Liver (tissue), 9 donors: ENCODE measurements around the gene TRIM8. TPM values are rescaled to one million over a fixed set of nuclear protein-coding genes. Genes with fewer than 3 reads are reported as not detected.

Experiments
- DNase-seq: peaks from one replicate; pipeline ENCODE4 v3.0.0-alpha.2; 2017; ENCODE audit warnings: low spot score
- H3K27ac ChIP-seq, 2 donors: one replicate each; pipeline ENCODE4 v1.7.0; 2013; ENCODE audit warnings: inconsistent platforms in 2 of 2, low read length in 2 of 2, control low read depth in 1 of 2, low read depth in 1 of 2, mild to moderate bottlenecking in 1 of 2
- H3K27me3 ChIP-seq, 4 donors: one replicate each; pipeline versions ENCODE4 v1.6.1 to v1.7.0; 2013; ENCODE audit warnings: low read length in 3 of 4, inconsistent platforms in 1 of 4, mild to moderate bottlenecking in 1 of 4, moderate library complexity in 1 of 4; ENCODE audit not compliant: control insufficient read depth in 4 of 4, insufficient read depth in 4 of 4
- H3K36me3 ChIP-seq, 4 donors: one replicate each; pipeline versions ENCODE4 v1.6.1 to v1.7.0; 2013; ENCODE audit warnings: low read length in 3 of 4, mild to moderate bottlenecking in 3 of 4, low read depth in 1 of 4, moderate library complexity in 1 of 4; ENCODE audit not compliant: control insufficient read depth in 4 of 4, insufficient read depth in 3 of 4
- H3K4me1 ChIP-seq, 4 donors: one replicate each; pipeline versions ENCODE4 v1.6.1 to v1.7.0; 2013; ENCODE audit warnings: low read length in 3 of 4, mild to moderate bottlenecking in 3 of 4, moderate library complexity in 1 of 4; ENCODE audit not compliant: control insufficient read depth in 4 of 4, insufficient read depth in 4 of 4
- H3K4me3 ChIP-seq, 3 donors: one replicate each; pipeline versions ENCODE4 v1.6.1 to v1.7.0; 2013; ENCODE audit warnings: low read length in 3 of 3, control low read depth in 1 of 3, low read depth in 1 of 3, mild to moderate bottlenecking in 1 of 3
- H3K9ac ChIP-seq, 2 donors: one replicate each; pipeline ENCODE4 v1.7.0; 2013; ENCODE audit warnings: low read length in 2 of 2, mild to moderate bottlenecking in 2 of 2, moderate library complexity in 2 of 2, control low read depth in 1 of 2, low read depth in 1 of 2
- H3K9me3 ChIP-seq, 4 donors: one replicate each; pipeline versions ENCODE4 v1.6.1 to v1.7.0; 2013; ENCODE audit warnings: low read length in 3 of 4; ENCODE audit not compliant: control insufficient read depth in 4 of 4
- EGR1 ChIP-seq, 2 donors: IDR thresholded peaks; 2 replicates each; pipeline ENCODE4 v1.6.1; 2016 to 2018; ENCODE audit warnings: antibody characterized with exemption in 2 of 2, low read depth in 2 of 2
- FOXA1 ChIP-seq: IDR thresholded peaks from 2 replicates; pipeline ENCODE4 v1.6.1; 2016; ENCODE audit warnings: antibody characterized with exemption
- GABPA ChIP-seq, 2 donors: IDR thresholded peaks in 1 of 2; conservative IDR thresholded peaks in 1 of 2; 2 replicates each; pipeline ENCODE4 v1.6.1; 2016; ENCODE audit warnings: antibody characterized with exemption in 2 of 2, mild to moderate bottlenecking in 1 of 2, moderate library complexity in 1 of 2
- HNF4A ChIP-seq, 2 donors: conservative IDR thresholded peaks; 2 replicates each; pipeline ENCODE4 v1.6.1; 2016; ENCODE audit warnings: antibody characterized with exemption in 2 of 2, mild to moderate bottlenecking in 2 of 2
- JUND ChIP-seq, 2 donors: IDR thresholded peaks; 2 replicates each; pipeline ENCODE4 v1.6.1; 2016; ENCODE audit warnings: antibody characterized with exemption in 2 of 2
- NR2F2 ChIP-seq: IDR thresholded peaks from 2 replicates; pipeline ENCODE4 v1.6.1; 2016; ENCODE audit warnings: antibody characterized with exemption
- RAD21 ChIP-seq, 2 donors: IDR thresholded peaks; 2 replicates each; pipeline ENCODE4 v1.6.1; 2016; ENCODE audit warnings: antibody characterized with exemption in 2 of 2, mild to moderate bottlenecking in 2 of 2
- RXRA ChIP-seq, 2 donors: IDR thresholded peaks; 2 replicates each; pipeline ENCODE4 v1.6.1; 2017 to 2018; ENCODE audit warnings: antibody characterized with exemption in 2 of 2, mild to moderate bottlenecking in 1 of 2
- SP1 ChIP-seq: IDR thresholded peaks from 2 replicates; pipeline ENCODE4 v1.6.1; 2018; ENCODE audit warnings: antibody characterized with exemption, mild to moderate bottlenecking
- TAF1 ChIP-seq: conservative IDR thresholded peaks from 2 replicates; pipeline ENCODE4 v1.6.1; 2016; ENCODE audit warnings: antibody characterized with exemption, mild to moderate bottlenecking
- YY1 ChIP-seq: IDR thresholded peaks from 2 replicates; pipeline ENCODE4 v1.6.1; 2016; ENCODE audit warnings: antibody characterized with exemption, mild to moderate bottlenecking
- WGBS: extraction: QIAGEN DNeasy Blood & Tissue Kit; methylation state at CpG from one replicate; pipeline ENCODE4 v1.1.7; 2013; 5-methylcytosine and 5-hydroxymethylcytosine counted together
- polyA plus RNA-seq, 2 donors: library from polyadenylated mRNA; stranded (reverse) in 1 of 2; unstranded in 1 of 2; fragments of 200-250 nt in 1 of 2; fragments of >200 nt in 1 of 2; fragmentation: Nextera tagmentation in 1 of 2; extraction: Ambion mirVana in 1 of 2; gene quantifications; one replicate each; pipeline versions ENCODE4 v1.2.1 to v1.2.3, GENCODE V29; 2013 to 2015
- total RNA-seq, 2 donors: library from RNA; depleted of rRNA; stranded (reverse); fragments of >200 nt; gene quantifications; one replicate each; pipeline ENCODE4 v1.2.3, GENCODE V29; 2014
- TF ChIP-seq, protein P1 (sequence below): IDR thresholded peaks from 2 replicates; pipeline ENCODE4 v1.6.1; 2016; ENCODE audit warnings: antibody characterized with exemption, mild to moderate bottlenecking
- TF ChIP-seq, protein P2 (sequence below): IDR thresholded peaks from 2 replicates; pipeline ENCODE4 v1.6.1; 2016; ENCODE audit warnings: antibody characterized with exemption
- donor health status: healthy.
- donor health status: healthy.
- donor health status: healthy.
- donor health status: healthy.
- donor health status: healthy.

The TRIM8 gene
- total and polyA plus RNA-seq, 4 donors: 15.8 to 45.3 (median 30.6) TPM

DNA sequence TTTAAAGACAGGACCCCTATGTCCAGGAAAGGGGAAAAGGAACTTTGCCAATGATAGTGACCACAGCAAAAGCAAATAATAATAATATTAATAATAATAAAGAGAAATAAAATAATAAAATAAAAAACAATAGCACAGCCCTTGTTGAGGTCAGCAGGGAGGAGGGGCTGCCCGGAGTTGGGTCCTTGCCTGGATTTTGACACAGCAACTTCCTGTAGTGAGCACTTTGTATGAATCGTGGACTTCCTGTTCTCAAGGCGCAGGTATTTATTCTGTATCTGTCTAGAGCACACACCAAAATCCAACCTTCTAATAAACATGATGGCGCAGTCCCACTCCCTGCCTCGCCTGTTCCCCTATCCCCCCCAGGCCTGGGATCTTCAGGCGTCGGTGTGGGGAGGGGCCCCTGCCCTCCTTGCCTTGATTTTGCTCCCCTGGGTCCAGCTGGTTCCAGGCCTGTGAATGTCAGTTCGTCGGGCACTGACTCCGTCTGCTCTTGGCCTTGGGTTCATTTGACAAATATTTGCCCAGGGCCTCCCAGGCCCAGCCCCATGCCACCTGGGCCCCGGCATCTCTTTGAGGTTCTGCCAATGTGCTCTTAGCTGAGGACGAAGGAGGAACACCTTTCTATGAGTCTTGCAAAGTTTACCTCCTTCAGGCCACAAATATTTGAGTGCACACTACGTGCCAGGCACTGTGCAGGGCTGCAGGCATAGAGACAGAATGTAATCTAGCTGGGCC, 13.9 kb downstream of the TRIM8 start:
- no peaks in the 10 kb centered on the region for H3K27me3 ChIP-seq
- H3K36me3 ChIP-seq: peaks cover 16 to 43% (median 27%) of the 10 kb centered on the region in 4 donors
- H3K9me3 ChIP-seq: no peaks in the 10 kb centered on the region
- TF ChIP-seq GABPA (IDR thresholded peaks at IDR 0.05 in 1 of 2, conservative IDR thresholded peaks at IDR 0.05 in 1 of 2): peak in 1 of 2 donors; percentile 53
- TF ChIP-seq NR2F2: peak; percentile 29
- TF ChIP-seq JUND (IDR thresholded peaks at IDR 0.05): no peak
- TF ChIP-seq FOXA1: no peak
- DNase-seq: no peak
- WGBS: 43% methylated on average over 13 of the region's 13 CpGs
- H3K4me1 ChIP-seq: peaks cover 5 to 17% (median 8%) of the 10 kb centered on the region in 4 donors
- H3K4me3 ChIP-seq: no peak overlapping the region
- H3K9ac ChIP-seq: no peak overlapping the region
- peak overlapping the region in 1 of 2 donors; percentile 38 for H3K27ac ChIP-seq

DNA sequence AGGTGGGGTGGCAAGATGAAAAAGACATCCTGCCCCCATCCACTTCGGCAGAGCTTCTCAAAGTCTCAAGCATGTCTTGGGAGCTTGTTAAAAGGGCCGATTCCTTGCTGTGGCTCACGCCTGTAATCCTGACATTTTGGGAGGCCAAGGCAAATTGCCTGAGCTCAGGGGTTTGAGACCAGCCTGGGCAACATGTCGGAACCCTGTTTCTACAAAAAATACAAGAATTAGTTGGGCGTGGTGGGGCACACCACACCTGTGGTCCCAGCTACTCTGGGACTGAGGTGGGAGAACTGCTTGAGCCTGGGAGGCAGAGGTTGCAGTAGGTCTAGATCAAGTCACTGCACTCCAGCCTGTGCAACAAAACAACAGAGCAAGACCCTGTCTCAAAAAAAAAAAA, 14.5 kb downstream of the TRIM8 start:
- WGBS: 81% methylated on average over 5 of the region's 5 CpGs
- Histone ChIP-seq H3K4me3 (no peak overlapping the region), H3K27me3 (no peaks in the 10 kb centered on the region), H3K9me3 (no peaks in the 10 kb centered on the region), H3K36me3 (peaks cover 16 to 38% (median 24%) of the 10 kb centered on the region in 4 donors), H3K4me1 (peaks cover 5 to 17% (median 8%) of the 10 kb centered on the region in 4 donors), H3K9ac (no peak overlapping the region), H3K27ac (peak overlapping the region in 1 of 2 donors; percentile 38)
- TF ChIP-seq JUND (IDR thresholded peaks at IDR 0.05): no peak
- TF ChIP-seq, protein P1, sequence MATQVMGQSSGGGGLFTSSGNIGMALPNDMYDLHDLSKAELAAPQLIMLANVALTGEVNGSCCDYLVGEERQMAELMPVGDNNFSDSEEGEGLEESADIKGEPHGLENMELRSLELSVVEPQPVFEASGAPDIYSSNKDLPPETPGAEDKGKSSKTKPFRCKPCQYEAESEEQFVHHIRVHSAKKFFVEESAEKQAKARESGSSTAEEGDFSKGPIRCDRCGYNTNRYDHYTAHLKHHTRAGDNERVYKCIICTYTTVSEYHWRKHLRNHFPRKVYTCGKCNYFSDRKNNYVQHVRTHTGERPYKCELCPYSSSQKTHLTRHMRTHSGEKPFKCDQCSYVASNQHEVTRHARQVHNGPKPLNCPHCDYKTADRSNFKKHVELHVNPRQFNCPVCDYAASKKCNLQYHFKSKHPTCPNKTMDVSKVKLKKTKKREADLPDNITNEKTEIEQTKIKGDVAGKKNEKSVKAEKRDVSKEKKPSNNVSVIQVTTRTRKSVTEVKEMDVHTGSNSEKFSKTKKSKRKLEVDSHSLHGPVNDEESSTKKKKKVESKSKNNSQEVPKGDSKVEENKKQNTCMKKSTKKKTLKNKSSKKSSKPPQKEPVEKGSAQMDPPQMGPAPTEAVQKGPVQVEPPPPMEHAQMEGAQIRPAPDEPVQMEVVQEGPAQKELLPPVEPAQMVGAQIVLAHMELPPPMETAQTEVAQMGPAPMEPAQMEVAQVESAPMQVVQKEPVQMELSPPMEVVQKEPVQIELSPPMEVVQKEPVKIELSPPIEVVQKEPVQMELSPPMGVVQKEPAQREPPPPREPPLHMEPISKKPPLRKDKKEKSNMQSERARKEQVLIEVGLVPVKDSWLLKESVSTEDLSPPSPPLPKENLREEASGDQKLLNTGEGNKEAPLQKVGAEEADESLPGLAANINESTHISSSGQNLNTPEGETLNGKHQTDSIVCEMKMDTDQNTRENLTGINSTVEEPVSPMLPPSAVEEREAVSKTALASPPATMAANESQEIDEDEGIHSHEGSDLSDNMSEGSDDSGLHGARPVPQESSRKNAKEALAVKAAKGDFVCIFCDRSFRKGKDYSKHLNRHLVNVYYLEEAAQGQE: no peak
- no peak for TF ChIP-seq HNF4A (conservative IDR thresholded peaks at IDR 0.05)
- no peak for TF ChIP-seq TAF1
- TF ChIP-seq YY1: no peak
- TF ChIP-seq EGR1 (IDR thresholded peaks at IDR 0.05; ENCODE audit: low read depth in 2 of 2): no peak
- TF ChIP-seq, protein P2, sequence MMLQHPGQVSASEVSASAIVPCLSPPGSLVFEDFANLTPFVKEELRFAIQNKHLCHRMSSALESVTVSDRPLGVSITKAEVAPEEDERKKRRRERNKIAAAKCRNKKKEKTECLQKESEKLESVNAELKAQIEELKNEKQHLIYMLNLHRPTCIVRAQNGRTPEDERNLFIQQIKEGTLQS: no peak
- TF ChIP-seq FOXA1: no peak
- no peak for TF ChIP-seq RXRA (IDR thresholded peaks at IDR 0.05)
- no peak for DNase-seq

DNA sequence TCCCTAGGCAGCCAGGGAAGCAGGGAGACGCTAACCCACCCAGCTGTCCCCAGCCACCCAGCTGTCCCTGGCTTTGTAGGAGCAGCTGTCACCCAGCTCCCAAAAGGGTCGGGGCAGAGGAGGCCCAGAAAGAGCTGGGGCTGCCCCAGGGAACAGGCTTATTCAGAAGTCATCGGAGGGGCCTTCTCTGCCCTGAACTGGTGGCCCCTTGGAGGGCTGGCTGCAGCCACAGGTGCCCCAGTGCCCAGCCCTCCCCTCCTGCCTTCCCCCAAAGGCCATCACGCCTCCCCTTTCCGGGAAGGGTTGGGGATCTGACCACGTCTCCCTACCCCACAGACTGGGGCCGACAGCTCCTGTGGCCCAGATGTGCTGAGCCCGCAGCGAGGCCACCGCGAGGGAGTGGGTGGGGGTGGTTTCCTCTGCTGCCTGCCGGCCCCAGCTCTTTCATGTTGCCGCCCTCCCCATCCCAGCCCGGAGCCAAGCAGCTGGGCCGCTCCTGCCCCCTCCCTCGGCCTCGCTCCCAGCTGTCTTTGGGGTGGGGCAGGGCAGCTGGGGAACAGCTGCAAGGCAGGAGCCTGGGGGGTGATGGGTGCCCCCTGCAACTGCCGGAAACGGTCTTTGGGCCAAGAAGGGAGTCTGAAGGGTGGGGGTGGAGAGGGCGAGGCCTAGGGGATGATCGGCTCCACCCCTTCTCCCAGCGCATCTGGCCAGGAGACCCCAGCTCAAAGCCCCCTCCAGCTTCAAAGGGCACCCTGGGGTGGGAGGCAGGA, 16.8 kb downstream of the TRIM8 start:
- TF ChIP-seq JUND (IDR thresholded peaks at IDR 0.05) (no peak), SP1 (no peak), RAD21 (IDR thresholded peaks at IDR 0.05) (peak in 1 of 2 donors; percentile 7)
- H3K4me1 ChIP-seq: peaks cover 5 to 17% (median 8%) of the 10 kb centered on the region in 4 donors
- no peak overlapping the region for H3K9ac ChIP-seq
- no peaks in the 10 kb centered on the region for H3K9me3 ChIP-seq
- no peaks in the 10 kb centered on the region for H3K27me3 ChIP-seq
- DNase-seq: no peak
- H3K4me3 ChIP-seq: no peak overlapping the region
- no peak overlapping the region for H3K27ac ChIP-seq
- peaks cover 7 to 18% (median 10%) of the 10 kb centered on the region in 4 donors for H3K36me3 ChIP-seq
- 30% methylated on average over 22 of the region's 22 CpGs for WGBS
